Measurements from ENCODE around the gene TLE5. TPM values are rescaled to one million over a fixed set of nuclear protein-coding genes. Genes with fewer than 3 reads are reported as not detected.

Gene TLE5
- total RNA-seq, 2 donors from 2014 or later, result 407 to 409 TPM

DNA sequence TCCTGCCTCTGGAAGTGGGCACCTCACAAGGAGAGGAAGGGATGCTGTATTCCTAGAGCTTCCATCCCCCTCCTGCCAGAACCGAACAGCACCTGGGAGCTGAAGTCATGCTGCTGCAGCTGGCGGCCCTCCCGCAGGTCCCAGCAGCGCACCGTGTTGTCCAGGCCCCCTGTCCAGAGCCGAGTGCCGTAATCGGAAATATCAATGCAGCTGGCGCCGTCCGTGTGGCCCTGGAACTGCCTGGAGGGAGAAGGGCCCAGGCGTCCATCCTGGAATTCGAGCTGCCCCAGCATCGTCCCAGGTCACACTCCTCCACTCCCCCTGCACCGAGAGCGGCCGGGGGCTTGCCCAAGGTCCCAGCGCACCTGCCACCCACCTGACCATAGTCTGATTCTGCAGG lies 57.0 kb downstream of the TLE5 start:
- intact Hi-C loops (cut with DNase I), result no loop called here

DNA sequence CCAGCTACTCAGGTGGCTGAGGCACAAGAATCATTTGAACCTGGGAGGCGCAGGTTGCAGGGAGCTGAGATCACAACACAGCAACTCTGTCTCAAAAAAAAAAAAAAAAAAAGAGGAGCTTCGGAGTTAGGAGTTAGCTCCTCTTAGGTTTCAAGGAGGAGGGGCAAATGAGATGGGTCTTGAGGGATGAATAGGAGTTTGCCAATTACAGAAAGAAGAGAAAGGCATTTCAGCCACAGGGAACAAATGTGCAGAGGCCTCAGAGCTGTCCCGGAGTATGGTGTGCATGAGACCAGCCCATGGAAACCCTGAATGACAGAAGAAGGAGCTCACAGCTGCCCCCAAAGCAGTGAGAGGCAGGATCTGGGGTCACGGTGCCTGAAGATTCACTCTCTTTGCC lies 57.8 kb downstream of the TLE5 start:
- Histone ChIP-seq H3K9ac (ENCODE audit: low read depth in 2 of 2, low read length in 2 of 2) (no peak overlapping the region), H3K27ac (no peak overlapping the region), H3K36me3 (no peaks in the 10 kb centered on the region), H3K4me3 (no peak overlapping the region), H3K9me3 (no peaks in the 10 kb centered on the region), H3K27me3 (no peaks in the 10 kb centered on the region), H3K4me1 (no peaks in the 10 kb centered on the region)
- no peak for TF ChIP-seq CTCF (IDR thresholded peaks at IDR 0.05)
- intact Hi-C loops (cut with DNase I), result no loop called here
- no peak for DNase-seq

More for the DNA sequence above, 57.0 kb downstream of the TLE5 start:
- DNase-seq, result no peak
- no peaks in the 10 kb centered on the region for H3K36me3 ChIP-seq
- no peak overlapping the region for H3K9ac ChIP-seq (ENCODE audit: low read depth in 2 of 2, low read length in 2 of 2)
- no peaks in the 10 kb centered on the region for H3K9me3 ChIP-seq
- no peak overlapping the region for H3K4me3 ChIP-seq
- no peak overlapping the region for H3K27ac ChIP-seq
- H3K27me3 ChIP-seq, result no peaks in the 10 kb centered on the region
- TF ChIP-seq CTCF (IDR thresholded peaks at IDR 0.05), result no peak
- no peaks in the 10 kb centered on the region for H3K4me1 ChIP-seq

DNA sequence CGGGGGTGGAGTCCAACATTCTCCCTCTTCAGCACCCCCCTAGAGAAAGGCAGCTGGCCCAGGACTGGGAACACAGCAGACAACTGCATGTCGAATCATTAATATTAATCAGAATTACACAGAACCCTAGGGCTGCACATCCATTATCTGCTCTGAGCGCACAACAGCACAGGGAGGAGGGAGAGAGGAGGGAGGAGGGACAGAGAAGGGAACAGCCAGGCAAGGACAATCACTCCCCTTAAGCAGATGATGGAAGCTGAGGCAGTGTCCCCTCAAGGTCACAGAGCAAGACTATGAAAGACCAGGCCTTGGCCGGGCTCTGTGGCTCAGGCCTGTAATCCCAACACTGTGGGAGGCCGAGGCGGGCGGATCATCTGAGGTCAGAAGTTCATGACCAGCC lies 59.2 kb downstream of the TLE5 start:
- no peak overlapping the region for H3K27ac ChIP-seq
- H3K9me3 ChIP-seq, result no peaks in the 10 kb centered on the region
- DNase-seq, result no peak
- no peak overlapping the region for H3K4me3 ChIP-seq
- H3K36me3 ChIP-seq, result no peaks in the 10 kb centered on the region
- no peak for TF ChIP-seq CTCF (IDR thresholded peaks at IDR 0.05)
- intact Hi-C loops (cut with DNase I), result no loop called here
- H3K9ac ChIP-seq (ENCODE audit: low read depth in 2 of 2, low read length in 2 of 2), result no peak overlapping the region
- H3K27me3 ChIP-seq, result no peaks in the 10 kb centered on the region
- H3K4me1 ChIP-seq, result no peaks in the 10 kb centered on the region

Other genes starting within 250 kb of the TLE5 start
- 1 to 10 TPM; 3.0 to 5.1 TPM for gene ZNF554, start 242.6 kb downstream of the TLE5 start, total RNA-seq
- 1 to 10 TPM; 3.2 to 5.5 TPM for gene ZNF555, start 221.0 kb downstream of the TLE5 start, total RNA-seq
- gene ZNF556, start 195.2 kb downstream of the TLE5 start, total RNA-seq, result under 1 TPM in 1 of 2 donors, not detected in 1; 0.22 TPM
- 10 to 100 TPM; 10.9 to 12.4 TPM for gene ZNF57, start 161.6 kb downstream of the TLE5 start, total RNA-seq
- 1 to 10 TPM; 3.1 to 3.3 TPM for gene ZNF77, start 117.5 kb downstream of the TLE5 start, total RNA-seq
- gene TLE6, start 84.9 kb downstream of the TLE5 start, total RNA-seq, result 1 to 10 TPM; 2.9 to 3.8 TPM
- gene TLE2, start 33.2 kb downstream of the TLE5 start, total RNA-seq, result 10 to 100 TPM; 42.8 to 52.4 TPM
- gene GNA11, start 31.9 kb upstream of the TLE5 start, total RNA-seq, result 100 to 1,000 TPM; 197 to 215 TPM
- gene GNA15, start 73.5 kb upstream of the TLE5 start, total RNA-seq, result 1 to 10 TPM; 1.6 to 6.6 TPM
- 1 to 10 TPM in 1 of 2 donors, under 1 TPM in 1; 0.96 to 1.1 TPM for gene S1PR4, start 116.3 kb upstream of the TLE5 start, total RNA-seq
- 100 to 1,000 TPM in 1 of 2 donors, 10 to 100 TPM in 1; 75.0 to 195 TPM for gene NCLN, start 123.4 kb upstream of the TLE5 start, total RNA-seq
- under 1 TPM; 0.42 to 0.59 TPM for gene CELF5, start 162.2 kb upstream of the TLE5 start, total RNA-seq